Duodenal mucosa (tissue), 2 donors: ENCODE data around the gene TRMT61A.

ENCODE experiments used
- H3K27ac ChIP-seq: one replicate; pipeline ENCODE4 v1.7.0; 2013; ENCODE audit warnings: low read depth, low read length
- H3K27me3 ChIP-seq, 2 donors: one replicate each; pipeline ENCODE4 v1.7.0; 2013; ENCODE audit warnings: low read length in 2 of 2, control low read depth in 1 of 2; ENCODE audit not compliant: insufficient read depth in 2 of 2, control insufficient read depth in 1 of 2
- H3K36me3 ChIP-seq, 2 donors: one replicate each; pipeline ENCODE4 v1.7.0; 2013; ENCODE audit warnings: low read length in 2 of 2, control low read depth in 1 of 2; ENCODE audit not compliant: insufficient read depth in 2 of 2, control insufficient read depth in 1 of 2
- H3K4me1 ChIP-seq, 2 donors: one replicate each; pipeline ENCODE4 v1.7.0; 2013; ENCODE audit warnings: low read length in 2 of 2, control low read depth in 1 of 2; ENCODE audit not compliant: insufficient read depth in 2 of 2, control insufficient read depth in 1 of 2
- H3K4me3 ChIP-seq, 2 donors: one replicate each; pipeline ENCODE4 v1.7.0; 2013; ENCODE audit warnings: low read length in 2 of 2, low read depth in 1 of 2
- H3K9ac ChIP-seq, 2 donors: one replicate each; pipeline ENCODE4 v1.7.0; 2013; ENCODE audit warnings: low read length in 2 of 2, low read depth in 1 of 2
- H3K9me3 ChIP-seq, 2 donors: one replicate each; pipeline ENCODE4 v1.7.0; 2013; ENCODE audit warnings: low read length in 2 of 2, control low read depth in 1 of 2; ENCODE audit not compliant: control insufficient read depth in 1 of 2

Gene TRMT61A

GRCh38 chr14:103569408-103569807 lies 40.4 kb downstream of the TRMT61A start:
- H3K9me3 ChIP-seq: no peaks in the 10 kb centered on the region
- H3K27me3 ChIP-seq: no peaks in the 10 kb centered on the region
- no peak overlapping the region for H3K9ac ChIP-seq
- peaks cover 0 to 16% of the 10 kb centered on the region in 2 donors for H3K36me3 ChIP-seq
- no peak overlapping the region for H3K4me3 ChIP-seq
- H3K27ac ChIP-seq: no peak overlapping the region
- no peaks in the 10 kb centered on the region for H3K4me1 ChIP-seq

- Histone ChIP-seq H3K27ac (no peak overlapping the region), H3K4me3 (no peak overlapping the region), H3K36me3 (peaks cover 14 to 34% of the 10 kb centered on the region in 2 donors), H3K4me1 (peaks cover 14 to 16% of the 10 kb centered on the region in 2 donors), H3K9me3 (no peaks in the 10 kb centered on the region), H3K9ac (no peak overlapping the region), H3K27me3 (no peaks in the 10 kb centered on the region)
These were observed 45.1 kb downstream of the TRMT61A start for GRCh38 chr14:103574104-103574503.

- Histone ChIP-seq H3K27me3 (no peaks in the 10 kb centered on the region), H3K27ac (no peak overlapping the region), H3K9ac (no peak overlapping the region), H3K9me3 (no peaks in the 10 kb centered on the region), H3K4me1 (peaks cover 14 to 16% of the 10 kb centered on the region in 2 donors), H3K4me3 (no peak overlapping the region), H3K36me3 (peaks cover 14 to 37% of the 10 kb centered on the region in 2 donors)
These were observed 45.8 kb downstream of the TRMT61A start for GRCh38 chr14:103574707-103575285.

- Histone ChIP-seq H3K9ac (peak overlapping the region in 1 of 2 donors; percentile 0), H3K27me3 (no peaks in the 10 kb centered on the region), H3K27ac (peak overlapping the region; percentile 51), H3K36me3 (peaks cover 14 to 45% of the 10 kb centered on the region in 2 donors), H3K9me3 (no peaks in the 10 kb centered on the region), H3K4me3 (peak overlapping the region in 1 of 2 donors; percentile 2), H3K4me1 (peaks cover 14 to 16% of the 10 kb centered on the region in 2 donors)
These were observed 47.5 kb downstream of the TRMT61A start for GRCh38 chr14:103576371-103577024.

- H3K27me3 ChIP-seq: no peaks in the 10 kb centered on the region
- H3K27ac ChIP-seq: no peak overlapping the region
- H3K4me1 ChIP-seq: peaks cover 14 to 16% of the 10 kb centered on the region in 2 donors
- H3K4me3 ChIP-seq: no peak overlapping the region
- H3K36me3 ChIP-seq: peaks cover 14 to 47% of the 10 kb centered on the region in 2 donors
- no peak overlapping the region for H3K9ac ChIP-seq
- no peaks in the 10 kb centered on the region for H3K9me3 ChIP-seq
These were observed 49.5 kb downstream of the TRMT61A start for GRCh38 chr14:103578401-103579075.

- Histone ChIP-seq H3K27me3 (no peaks in the 10 kb centered on the region), H3K36me3 (peaks cover 6 to 31% of the 10 kb centered on the region in 2 donors), H3K9me3 (no peaks in the 10 kb centered on the region), H3K9ac (no peak overlapping the region), H3K27ac (no peak overlapping the region), H3K4me1 (peaks cover 11 to 12% of the 10 kb centered on the region in 2 donors), H3K4me3 (no peak overlapping the region)
These were observed 52.2 kb downstream of the TRMT61A start for GRCh38 chr14:103581206-103581605.

- peaks cover 6 to 31% of the 10 kb centered on the region in 2 donors for H3K36me3 ChIP-seq
- H3K27ac ChIP-seq: no peak overlapping the region
- no peaks in the 10 kb centered on the region for H3K9me3 ChIP-seq
- H3K9ac ChIP-seq: no peak overlapping the region
- H3K27me3 ChIP-seq: no peaks in the 10 kb centered on the region
- no peak overlapping the region for H3K4me3 ChIP-seq
- peaks cover 3% of the 10 kb centered on the region in 2 donors for H3K4me1 ChIP-seq
These were observed 53.1 kb downstream of the TRMT61A start for GRCh38 chr14:103581954-103582703.

GRCh38 chr14:103584326-103584915 lies 55.4 kb downstream of the TRMT61A start:
- Histone ChIP-seq H3K4me3 (no peak overlapping the region), H3K4me1 (no peaks in the 10 kb centered on the region), H3K27ac (no peak overlapping the region), H3K9me3 (no peaks in the 10 kb centered on the region), H3K36me3 (peaks cover 0 to 27% of the 10 kb centered on the region in 2 donors), H3K27me3 (no peaks in the 10 kb centered on the region), H3K9ac (no peak overlapping the region)
